GM21825 (cell line): ENCODE data around the gene NIPA2.

Experiments
- ATAC-seq: cut with Tn5 transposase; IDR thresholded peaks from one replicate; pipeline ENCODE4 v1.9.1; 2021; ENCODE audit warnings: mild to moderate bottlenecking, moderate library complexity; ENCODE audit not compliant: unreplicated experiment

NIPA2 gene

DNA sequence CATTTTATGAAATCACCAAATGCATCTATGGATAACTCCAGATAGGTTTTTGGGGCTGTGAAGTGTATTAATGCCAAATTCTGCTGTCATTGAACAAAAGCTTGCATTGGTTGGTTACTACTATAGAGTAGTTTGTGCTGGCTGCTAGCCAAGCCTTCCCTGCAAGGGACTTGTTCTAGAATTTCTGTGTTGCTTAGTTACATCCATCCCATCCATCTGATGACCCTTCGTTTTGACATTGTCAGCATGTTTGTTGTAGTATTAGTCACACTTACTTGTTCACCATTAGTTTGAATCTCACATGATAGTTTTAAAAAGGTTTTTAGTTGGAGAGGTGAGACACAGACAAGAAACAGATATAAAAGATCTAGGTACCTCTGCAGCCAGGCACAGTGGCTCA lies 7.0 kb upstream of the NIPA2 start:
- no peak for ATAC-seq

DNA sequence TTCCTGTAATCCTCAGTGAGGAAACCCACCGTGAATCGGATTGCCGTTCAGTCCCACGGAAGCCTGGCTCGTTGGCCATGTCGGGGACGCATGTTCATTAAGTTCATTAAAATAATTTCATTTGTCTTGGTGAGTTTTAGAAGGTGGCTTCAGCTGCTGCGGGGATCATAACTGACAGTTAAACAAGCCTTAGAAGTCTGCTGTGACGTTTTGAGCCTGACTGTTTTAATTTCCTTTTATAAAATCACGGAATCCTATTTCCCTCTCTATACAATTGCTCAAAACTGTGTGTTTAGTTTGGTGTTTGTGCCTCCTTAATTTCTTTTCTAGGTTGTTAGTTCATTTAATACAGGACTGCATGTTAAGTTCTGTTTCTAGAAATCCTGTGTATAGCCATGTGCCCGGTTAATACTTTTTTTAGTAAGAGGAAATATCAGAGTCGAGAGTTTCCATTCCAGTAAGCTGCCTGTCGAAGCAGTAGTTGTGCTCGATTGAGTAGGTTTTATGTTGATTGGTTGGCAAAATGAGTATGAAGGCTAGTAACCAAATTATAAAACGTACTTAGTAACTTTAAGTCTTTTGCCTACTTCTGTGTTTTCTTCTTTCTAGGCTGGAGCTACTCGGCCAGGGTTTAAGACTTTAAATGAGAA lies 705 bp downstream of the NIPA2 start:
- peak; percentile 0 for ATAC-seq

DNA sequence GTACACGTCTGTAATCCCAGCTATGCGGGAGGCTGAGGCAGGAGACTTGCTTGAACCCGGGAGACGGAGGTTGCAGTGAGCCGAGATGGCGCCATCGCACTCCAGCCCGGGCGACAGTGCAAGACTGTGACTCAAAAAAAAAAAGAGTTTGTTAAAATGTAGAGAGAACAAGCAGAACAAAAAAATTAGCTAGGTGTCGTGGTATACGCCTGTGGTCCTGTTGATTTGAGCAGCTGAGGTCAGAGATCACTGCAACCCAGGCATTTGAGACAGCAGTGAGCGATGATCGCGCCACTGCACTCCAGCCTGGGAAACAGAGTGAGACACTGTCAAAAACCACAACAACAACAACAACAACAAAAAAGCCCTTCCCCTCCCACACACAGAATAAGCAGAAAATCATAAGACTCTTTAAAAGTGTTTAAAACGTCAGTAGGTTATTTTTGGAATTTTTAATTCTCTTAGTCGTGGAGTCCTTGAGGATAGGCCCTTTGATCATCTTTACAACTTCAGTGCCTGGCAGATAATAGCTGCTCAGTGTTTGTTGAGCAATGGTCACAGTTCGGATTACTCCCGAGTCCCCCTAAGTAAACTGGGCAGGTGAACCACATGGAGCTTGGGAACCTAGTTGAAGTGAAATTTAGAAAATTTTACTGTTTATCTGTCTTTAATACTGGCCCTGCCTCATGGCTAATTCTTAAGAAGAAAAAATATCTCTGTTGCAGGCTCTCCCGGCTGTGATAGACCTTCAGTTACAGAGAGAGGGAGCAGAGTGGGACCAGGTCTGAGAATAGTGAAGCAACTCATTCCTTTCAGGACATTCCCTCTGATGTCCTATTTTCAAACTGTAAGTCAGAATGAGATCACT lies 6.2 kb downstream of the NIPA2 start:
- ATAC-seq = no peak

DNA sequence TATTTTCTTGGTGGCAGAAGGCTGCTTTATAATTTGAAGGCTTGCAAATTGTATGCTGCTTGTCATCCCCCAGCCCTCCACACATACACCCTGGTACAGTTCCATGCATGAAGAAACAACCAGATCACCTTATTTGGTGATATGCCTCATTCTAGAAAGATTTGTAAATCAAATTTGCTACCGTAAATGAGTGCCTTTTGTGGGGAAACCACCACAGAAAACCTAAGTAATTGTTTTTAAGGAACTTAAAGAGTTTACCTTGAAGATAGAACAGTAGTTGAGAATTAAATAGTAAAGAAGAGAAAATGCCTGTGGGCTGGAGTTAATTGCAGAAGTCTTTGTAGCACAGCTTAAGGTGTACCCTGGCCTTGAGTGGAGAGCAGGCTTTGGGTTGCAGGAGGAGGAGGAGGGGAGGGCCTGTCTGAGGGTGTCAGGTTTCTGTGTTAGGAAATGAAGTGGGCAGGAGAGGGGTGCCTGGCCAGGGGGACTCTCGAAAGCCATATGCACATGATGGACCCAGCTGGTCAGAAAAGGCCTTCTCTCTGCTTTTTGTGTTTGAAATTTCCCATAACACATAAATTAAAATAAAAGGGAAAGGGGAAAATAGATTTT lies 6.9 kb downstream of the NIPA2 start:
- no peak for ATAC-seq

DNA sequence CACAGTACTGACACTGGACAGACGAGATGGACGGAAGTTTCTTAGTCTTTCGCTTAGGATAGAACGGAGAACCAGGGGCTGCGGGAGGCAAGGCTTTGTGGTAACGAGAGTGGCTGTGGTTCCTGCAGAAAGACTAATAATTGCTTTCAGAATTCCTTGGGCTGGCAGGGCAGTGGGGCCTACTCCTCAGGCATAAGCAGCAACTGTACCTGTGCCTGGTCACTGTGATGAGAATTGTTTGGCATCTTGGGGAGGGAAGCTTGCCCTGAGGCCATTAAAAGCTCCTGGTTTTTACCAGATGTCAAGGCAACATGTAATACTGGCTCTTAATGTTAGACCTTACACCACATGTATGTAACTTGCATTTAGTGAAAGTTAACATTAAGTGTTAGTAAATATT lies 7.6 kb downstream of the NIPA2 start:
- ATAC-seq = no peak

DNA sequence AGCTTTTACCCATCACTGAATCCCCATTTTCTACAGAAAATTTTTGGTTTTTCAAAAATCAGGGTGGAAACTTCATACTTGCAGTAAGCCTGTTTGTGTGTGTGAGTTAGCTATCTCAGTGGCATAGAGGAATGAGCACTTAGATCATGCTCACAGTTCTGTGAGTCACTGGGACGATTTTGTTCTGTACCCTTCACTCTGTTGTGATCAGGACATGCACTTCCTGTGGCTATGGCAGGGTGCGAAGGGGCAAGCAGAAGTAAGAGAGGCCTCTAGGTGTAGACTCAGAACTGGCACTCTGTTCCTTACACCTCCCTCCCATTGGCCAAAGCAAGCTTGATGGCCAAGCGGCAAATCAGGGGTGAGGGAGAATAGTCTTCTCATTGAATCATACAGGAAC lies 11.6 kb downstream of the NIPA2 start:
- ATAC-seq = no peak

DNA sequence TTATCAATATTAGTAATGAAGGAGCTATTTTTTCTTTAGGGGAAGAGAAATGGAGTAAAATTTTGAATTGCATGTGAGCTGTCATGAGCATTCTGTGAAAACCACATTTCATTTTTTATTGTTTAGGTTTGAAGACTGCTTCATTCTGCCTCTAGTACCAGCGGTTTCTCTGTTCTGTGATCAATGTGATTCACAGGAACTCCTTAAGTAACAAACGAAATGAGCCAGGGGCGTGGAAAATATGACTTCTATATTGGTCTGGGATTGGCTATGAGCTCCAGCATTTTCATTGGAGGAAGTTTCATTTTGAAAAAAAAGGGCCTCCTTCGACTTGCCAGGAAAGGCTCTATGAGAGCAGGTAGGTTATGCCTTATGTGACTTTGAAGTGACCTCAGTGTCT lies 13.0 kb downstream of the NIPA2 start:
- no peak for ATAC-seq

DNA sequence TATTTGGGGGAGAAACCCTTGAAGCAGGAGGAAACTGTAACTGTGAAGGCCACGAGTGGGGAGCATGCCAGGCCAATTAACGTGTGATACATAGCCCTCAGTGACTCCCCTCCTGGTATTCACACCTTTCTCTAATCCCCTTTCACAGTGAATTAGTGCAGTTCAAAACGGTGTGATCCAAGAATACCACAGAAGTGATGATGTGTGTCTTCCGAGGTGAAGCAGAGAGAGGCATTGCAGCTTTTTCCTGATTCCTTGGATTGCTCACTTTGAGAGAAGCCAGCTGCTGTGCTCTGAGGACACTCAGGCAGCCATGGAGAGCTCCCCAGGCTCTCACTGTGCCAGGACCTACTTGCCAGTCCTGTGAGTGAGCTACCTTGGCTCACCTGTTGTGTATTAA lies 17.3 kb downstream of the NIPA2 start:
- no peak for ATAC-seq

DNA sequence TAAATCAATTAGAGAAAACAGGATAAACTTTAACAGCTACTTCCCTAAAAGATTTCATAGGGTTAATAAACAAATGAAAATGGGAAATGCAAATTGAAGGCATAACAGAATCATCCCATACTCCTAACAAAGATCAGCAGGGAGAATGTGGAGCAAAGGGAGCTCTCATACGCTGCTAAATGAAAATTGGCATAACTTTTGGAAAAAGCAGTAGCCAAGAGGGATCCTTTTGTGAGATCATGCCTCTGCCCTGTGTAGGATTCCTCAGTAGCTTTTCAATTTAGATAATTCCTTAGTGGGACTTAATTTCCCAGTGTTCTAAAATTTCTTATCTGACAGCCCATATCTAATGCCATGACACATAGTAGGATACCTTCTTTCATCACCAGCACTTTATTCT lies 18.2 kb downstream of the NIPA2 start:
- ATAC-seq = no peak

DNA sequence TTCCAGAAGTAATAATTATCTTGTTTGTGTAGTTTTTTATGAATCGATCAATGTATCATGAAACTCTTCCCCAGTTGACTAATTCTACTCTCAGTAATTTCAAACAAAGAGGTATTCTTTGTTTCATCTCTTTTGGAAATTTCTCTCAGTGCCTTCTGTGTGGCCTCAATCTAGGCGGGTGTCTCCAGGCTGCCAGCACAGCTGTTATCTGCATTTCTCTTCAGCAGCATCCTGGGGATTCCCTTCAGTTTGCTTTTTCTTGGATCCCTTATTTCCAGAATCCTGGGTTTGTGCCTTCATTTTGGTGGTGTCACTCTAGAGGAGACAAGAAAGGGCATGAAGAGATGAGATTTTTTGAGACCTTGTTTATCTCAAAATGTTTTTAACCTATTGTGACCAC lies 22.7 kb downstream of the NIPA2 start:
- no peak for ATAC-seq

DNA sequence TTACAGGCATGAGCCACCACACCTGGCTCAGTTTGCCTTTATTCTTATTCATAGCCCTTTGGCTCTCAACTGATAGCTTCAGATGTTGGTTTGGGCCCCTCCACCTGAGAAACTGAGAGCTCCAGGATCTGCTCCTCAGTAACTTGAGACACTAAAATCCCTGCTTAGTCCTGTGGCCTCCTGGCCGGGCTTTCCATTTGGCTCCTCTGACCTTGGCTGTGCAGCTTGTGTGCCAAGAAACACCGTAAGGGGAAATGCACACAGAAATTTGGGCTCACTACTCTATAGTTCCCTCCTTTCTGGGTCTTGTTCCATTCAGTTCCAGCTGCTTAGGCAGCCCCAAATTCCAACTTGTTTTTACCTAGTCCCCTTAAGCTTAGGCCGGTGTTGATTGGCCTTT lies 24.9 kb downstream of the NIPA2 start:
- no peak for ATAC-seq

DNA sequence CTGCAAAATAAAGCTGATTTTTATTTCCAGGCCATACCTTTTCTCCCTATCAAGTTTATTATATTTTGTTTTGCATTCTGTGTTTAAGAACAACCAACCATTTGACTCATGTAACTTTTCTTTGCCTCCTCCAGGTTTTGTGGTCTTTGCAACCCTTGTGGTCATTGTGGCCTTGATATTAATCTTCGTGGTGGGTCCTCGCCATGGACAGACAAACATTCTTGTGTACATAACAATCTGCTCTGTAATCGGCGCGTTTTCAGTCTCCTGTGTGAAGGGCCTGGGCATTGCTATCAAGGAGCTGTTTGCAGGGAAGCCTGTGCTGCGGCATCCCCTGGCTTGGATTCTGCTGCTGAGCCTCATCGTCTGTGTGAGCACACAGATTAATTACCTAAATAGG lies 27.6 kb downstream of the NIPA2 start:
- ATAC-seq = no peak

DNA sequence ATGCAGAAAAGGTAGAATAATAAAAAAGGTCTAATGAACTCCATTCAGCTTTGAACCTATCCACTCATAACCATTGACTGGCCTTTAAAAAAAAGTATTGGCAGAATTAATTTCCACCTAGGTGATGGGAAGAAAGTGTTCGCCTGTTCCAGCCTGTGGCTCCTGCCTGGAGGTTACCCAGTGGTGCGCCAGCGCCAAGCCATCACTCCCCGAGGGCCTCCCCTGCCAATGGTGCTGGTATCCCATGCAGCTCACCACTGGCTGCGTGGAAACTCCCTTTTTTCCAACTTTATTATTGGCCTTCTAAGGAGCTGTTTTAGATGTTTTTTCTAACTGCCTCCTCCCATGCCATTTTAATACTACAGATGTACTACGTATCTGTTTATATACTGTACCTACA lies 29.4 kb downstream of the NIPA2 start:
- no peak for ATAC-seq

DNA sequence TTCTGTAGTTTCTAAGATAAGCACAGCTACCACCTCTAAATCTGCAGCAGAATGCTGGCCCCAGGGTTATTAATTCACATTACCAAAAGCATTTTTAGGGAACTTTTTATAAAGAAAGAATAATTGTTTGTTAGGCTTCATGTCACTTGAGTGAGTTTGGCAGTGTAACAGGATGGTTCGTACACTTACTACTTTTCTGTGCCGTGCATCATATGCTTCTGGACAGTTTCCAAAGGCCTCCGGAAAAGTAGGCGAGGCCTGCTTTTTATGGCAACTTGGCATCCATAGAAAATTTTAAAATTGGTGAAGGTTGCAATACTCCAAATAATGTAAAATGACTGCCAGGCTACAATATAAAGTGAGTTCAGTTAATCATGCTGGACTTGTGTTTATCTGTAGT lies 30.0 kb downstream of the NIPA2 start:
- no peak for ATAC-seq

DNA sequence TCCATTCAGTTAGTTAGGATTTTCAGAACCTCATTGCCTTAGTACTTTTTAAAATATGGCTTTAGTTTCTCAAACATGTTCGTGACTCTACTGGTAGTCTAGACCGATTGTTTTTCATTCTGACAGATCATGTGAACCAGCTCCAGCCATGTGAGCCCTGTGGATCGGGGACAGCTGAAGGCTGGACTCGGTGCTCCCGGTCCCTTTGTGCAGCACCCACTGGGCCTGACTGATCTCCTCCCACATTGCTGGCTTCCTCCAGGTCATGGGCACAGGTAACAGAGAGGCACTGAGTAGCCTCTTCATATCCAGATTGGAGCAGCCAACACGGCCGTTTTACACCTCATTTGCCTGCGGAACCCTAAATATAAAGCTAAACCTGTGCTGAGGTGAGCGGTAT lies 30.5 kb downstream of the NIPA2 start:
- ATAC-seq = no peak

DNA sequence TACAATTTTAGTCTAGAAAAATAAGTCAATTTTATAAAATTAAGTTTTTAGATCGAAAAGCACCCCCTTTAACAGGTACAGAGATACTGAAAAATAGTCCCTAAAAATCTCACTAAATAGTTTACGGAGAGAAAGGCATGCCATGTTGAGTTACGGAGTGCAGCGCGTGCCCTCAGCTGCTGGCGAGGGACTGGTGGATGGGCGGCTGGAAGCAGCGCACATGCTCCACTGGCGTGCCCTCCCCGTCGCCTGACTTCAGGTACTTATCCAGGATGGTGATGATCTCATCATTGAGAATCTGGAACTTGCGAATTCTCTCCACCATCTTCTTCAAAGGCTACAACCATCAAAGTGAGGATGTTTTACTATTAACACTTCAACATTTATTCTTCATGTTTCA lies 31.4 kb downstream of the NIPA2 start:
- no peak for ATAC-seq

DNA sequence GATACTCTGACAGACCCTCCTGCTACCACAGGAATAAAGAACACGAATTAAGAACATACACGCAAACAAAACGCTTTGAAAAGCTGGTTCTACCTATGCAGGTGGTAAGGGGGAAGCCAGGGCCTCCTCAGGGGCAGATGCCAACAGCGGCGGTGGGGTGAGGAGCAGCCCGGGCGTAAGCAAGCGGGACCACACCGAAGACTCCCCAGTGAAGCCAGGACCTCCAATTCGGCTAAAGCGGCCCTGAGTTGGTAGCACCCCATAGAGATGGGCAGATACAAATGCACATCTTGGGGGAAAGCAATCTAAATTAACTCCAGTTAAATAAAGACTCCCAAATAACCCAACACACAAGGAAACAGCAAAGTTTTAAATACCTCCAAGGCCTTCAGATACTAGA lies 32.4 kb downstream of the NIPA2 start:
- no peak for ATAC-seq

DNA sequence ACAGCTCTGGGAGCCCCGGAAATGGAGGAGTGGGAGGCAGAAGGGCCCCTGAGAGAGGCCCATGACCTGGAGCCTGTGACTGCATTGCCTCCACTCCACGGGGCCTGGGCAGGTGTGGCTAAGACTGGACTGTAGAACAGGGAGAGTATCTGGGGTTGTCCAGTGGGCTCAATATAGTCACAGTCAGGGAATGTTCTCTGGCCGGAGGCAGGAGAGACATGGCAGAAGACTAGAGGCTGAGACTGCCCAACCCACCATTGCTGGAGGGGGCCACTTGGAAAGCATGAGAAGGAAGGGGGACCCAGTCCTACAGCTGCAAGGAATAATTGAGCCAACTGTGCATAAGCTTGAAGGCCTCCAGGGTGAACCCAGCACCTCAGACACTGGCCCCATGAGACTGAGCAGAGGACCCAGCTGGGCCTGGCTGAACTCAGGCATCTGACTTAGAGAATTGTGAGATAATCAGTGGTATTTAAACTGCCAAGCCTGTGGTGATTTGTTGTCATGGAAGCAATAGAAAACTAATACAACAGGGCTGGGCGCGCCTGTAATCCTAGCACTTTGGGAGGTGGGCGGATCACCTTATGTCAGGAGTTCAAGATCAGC lies 33.1 kb downstream of the NIPA2 start:
- ATAC-seq = no peak

DNA sequence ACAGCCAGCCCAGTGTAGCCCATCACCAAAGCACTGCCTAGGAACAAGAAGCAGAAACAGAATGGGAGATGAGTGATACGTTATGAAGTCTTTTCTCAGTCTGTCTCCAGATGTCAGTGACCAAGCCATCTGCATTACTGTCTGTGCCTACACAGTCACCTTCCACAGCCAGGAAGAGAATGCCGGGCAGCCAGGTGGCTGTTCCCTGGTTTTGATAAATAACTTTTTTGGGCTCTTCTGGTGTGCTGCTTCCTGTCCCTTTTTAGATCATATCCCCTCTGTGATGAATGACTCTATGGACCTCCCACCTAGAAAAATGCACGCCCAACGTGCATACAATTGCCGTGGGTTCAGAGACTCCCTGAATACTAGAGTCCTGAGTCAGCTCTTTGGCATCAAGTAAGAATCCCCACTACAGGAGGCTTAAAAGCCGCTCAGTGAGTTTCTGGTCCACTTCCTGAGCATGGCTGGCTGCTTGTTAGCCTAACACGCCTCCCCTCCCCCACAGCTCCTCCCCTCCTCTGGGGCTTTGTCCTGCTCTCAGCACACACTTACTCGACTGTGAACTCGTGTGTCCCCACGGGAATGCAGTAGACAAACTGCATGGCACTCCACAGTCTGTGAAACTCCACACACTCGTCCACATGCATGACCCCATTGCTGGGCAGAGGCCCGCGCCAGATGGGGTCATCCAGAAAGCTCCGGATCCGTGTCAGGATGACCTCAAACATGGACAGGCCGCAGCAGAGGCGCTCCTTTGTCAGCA lies 34.7 kb downstream of the NIPA2 start:
- ATAC-seq = no peak

DNA sequence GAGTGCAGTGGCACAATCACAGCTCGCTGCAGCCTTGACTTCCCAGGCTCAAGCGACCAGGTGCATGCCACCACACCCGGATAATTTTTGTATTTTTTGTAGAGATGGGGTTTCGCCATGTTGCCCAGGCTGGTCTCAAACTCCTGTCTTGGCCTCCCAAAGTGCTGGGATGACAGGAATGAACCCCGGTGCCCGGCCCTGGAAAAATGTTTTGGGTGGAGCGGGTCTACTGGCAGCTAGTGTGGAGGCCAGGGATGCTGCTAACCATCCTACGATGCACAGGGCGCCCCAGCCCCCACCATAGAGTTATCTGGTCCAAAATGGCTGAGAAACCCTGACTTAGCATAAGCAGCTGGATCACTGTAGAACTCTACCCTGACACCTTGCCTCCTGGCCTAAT lies 35.4 kb downstream of the NIPA2 start:
- ATAC-seq = no peak

DNA sequence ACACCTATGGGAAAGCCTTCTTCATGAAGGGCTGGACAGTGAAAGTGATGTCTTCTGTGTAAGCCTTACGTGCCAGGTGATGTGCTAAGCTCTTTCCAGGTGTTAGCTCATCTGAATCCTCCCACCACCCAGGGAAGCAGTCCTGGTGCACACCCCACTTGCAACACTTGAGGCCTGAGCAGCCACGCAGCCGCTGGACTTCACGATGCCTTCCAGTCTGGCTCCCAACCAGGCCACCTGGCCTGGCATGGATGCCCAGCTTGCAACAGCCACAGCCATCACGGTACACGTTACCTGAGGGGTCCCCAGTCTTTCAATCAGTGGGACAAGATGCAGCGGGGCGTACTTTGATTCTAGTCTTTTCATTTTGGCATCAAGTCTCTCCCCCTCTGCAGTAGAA lies 35.8 kb downstream of the NIPA2 start:
- no peak for ATAC-seq
